GM21529 (cell line): ENCODE data around the gene BET1.

Experiments used
- ATAC-seq: cut with Tn5 transposase; IDR thresholded peaks from one replicate; pipeline ENCODE4 v1.9.1; 2021; ENCODE audit not compliant: unreplicated experiment

The BET1 gene

GRCh38 chr7:94015538-94015937 lies 11.4 kb upstream of the BET1 start:
- no peak for ATAC-seq

GRCh38 chr7:94012746-94013145 lies 8.6 kb upstream of the BET1 start:
- ATAC-seq, result no peak

GRCh38 chr7:94011714-94012353 lies 7.7 kb upstream of the BET1 start:
- ATAC-seq, result no peak

GRCh38 chr7:94008537-94008936 lies 4.4 kb upstream of the BET1 start:
- ATAC-seq, result no peak

GRCh38 chr7:94005753-94006152 lies 1.6 kb upstream of the BET1 start:
- no peak for ATAC-seq

GRCh38 chr7:94003446-94004023 lies 620 bp downstream of the BET1 start:
- peak; percentile 34 for ATAC-seq

- ATAC-seq, result no peak
Measured at GRCh38 chr7:94001396-94001795, 2.8 kb downstream of the BET1 start.

GRCh38 chr7:93997868-93998267 lies 6.3 kb downstream of the BET1 start:
- ATAC-seq, result no peak

GRCh38 chr7:93992421-93993110 lies 11.6 kb downstream of the BET1 start:
- no peak for ATAC-seq

GRCh38 chr7:93987297-93987696 lies 16.9 kb downstream of the BET1 start:
- ATAC-seq, result no peak

GRCh38 chr7:93985101-93985500 lies 19.1 kb downstream of the BET1 start:
- no peak for ATAC-seq

GRCh38 chr7:93984024-93984423 lies 20.1 kb downstream of the BET1 start:
- ATAC-seq, result no peak

GRCh38 chr7:93981480-93981874 lies 22.7 kb downstream of the BET1 start:
- no peak for ATAC-seq

- peak; percentile 71 for ATAC-seq
Measured at GRCh38 chr7:93980744-93981479, 23.2 kb downstream of the BET1 start.

GRCh38 chr7:93977211-93977950 lies 26.8 kb downstream of the BET1 start:
- no peak for ATAC-seq

- no peak for ATAC-seq
Measured at GRCh38 chr7:93973134-93973533, 31.0 kb downstream of the BET1 start.

- no peak for ATAC-seq
Measured at GRCh38 chr7:93972029-93972725, 32.0 kb downstream of the BET1 start.

- ATAC-seq, result no peak
Measured at GRCh38 chr7:93968911-93969620, 35.1 kb downstream of the BET1 start.

GRCh38 chr7:93964813-93965212 lies 39.3 kb downstream of the BET1 start:
- no peak for ATAC-seq

GRCh38 chr7:93964262-93964661 lies 39.9 kb downstream of the BET1 start:
- ATAC-seq, result no peak
